GM19397 (cell line): ENCODE measurements around the gene LAMC1.

Experiments
- ATAC-seq: cut with Tn5 transposase; IDR thresholded peaks from one replicate; pipeline ENCODE4 v1.9.1; 2021; ENCODE audit warnings: mild to moderate bottlenecking, moderate library complexity; ENCODE audit not compliant: unreplicated experiment

The LAMC1 gene

DNA sequence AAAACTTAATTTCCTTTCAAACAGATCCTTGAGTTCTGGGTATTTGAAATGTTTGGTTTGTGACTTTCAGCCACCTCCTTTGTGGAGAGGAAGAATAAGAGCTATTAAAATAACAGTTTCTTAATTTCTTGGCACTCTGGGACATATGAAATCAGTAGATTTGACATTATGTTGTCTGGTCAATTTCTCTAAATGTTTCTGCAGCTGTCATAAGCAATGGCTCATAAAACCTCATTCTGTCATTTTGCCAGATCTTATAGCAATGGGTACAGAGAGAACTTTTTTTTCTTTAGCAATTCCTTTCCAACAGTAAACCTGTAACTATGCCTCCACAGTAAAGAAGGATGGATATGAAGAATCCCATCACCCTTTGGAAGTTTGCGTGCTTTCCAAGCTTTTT is 52.6 kb downstream of the LAMC1 start:
- no peak for ATAC-seq

DNA sequence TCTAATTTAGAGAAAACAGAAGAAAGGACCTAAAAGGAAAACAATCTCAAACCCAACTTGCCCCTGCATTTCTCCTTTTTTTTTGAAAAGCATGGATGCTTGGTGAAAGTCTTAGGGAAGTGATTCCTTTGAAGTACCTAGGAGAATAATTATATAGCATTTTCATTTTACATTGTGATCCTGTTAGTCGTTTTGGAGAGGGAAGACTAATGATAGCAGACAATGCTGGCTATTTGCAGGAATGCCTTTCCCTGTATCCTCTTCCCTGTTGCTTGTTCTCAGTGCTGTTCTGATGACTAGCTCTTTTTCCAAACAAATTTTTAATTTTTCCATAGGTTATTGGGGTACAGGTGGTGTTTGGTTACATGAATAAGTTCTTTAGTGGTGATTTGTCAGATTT is 53.9 kb downstream of the LAMC1 start:
- no peak for ATAC-seq

- no peak for ATAC-seq
These were observed 56.6 kb downstream of the LAMC1 start for GRCh38 chr1:183079712-183080388.

GRCh38 chr1:183080406-183080805 is 57.2 kb downstream of the LAMC1 start:
- no peak for ATAC-seq

DNA sequence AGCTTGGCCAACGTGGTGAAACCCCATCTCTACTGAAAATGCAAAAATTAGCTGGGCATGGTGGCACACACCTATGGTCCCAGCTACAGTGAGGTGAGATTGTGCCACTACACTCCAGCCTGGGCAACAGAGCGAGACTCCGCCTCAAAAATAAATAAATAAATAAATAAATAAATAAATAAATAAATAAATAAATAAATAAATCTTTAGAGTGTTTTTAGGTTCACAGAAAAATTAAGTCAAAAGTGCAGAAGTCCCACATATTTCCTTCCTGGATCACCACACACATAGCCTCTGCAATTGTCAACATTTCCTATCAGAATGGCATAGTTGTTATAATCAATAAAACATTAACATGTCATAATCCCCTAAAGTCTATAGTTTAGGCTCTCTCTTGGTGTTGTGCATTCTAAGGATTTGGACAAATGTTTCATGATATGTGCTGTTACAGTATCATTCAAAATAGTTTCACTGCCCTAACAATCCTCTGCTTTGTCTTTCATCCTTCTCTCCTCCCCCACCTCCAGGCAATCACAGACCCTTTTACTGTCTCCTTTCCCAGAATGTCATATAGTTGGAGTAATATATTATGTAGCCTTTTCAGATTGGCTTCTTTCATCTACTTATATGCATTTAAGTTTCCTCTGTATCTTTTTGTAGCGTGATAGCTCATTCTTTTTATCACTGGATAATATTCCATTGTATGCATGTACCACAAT is 58.3 kb downstream of the LAMC1 start:
- ATAC-seq: no peak

DNA sequence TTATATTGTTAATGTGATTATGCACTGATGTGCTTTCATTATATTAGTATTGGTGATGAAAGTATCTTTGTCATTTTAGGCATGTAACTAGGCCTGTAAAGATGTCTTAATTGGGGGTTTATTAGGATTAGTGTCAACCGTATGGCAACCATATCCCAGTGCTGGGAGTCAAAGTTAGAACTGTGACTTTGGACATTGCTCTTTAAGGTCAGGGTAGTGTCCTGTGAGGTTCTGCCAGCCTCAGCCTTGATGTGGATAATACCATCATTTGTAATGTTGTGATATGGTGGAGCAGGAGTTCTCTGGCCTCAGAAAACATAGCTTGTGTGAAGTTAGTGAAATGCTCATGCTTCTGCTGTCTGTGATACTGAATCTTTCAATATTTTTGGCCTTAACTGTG is 59.4 kb downstream of the LAMC1 start:
- no peak for ATAC-seq

GRCh38 chr1:183087001-183087400 is 63.8 kb downstream of the LAMC1 start:
- ATAC-seq: no peak

DNA sequence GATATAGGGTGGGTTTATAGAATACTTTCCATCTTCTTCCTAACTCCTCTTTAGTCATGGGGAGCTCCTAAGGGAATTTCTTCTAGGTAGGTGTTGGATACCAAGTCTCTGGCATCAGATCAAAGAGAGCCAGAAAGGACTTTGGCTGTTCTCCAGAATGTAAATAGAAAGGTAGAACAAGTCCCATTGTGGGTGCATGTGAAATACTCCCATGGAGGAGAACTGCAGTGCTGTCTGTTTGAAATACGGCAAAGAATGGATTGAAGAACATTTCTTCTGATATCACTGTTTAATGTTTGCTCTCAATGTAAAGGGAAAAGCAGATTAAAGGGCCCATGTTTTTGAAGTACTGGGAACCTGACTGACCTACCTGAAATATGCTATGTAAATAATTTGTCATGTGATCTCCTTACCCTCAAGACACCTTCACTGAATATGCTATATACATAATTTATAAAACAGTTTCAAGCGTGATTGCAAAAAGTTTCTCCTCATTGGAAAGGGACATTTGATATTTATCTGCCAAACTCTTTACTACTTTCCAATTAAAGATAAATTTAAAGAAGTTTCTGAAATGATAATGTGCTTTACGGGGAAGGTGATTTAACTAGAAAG is 65.9 kb downstream of the LAMC1 start:
- ATAC-seq: no peak

DNA sequence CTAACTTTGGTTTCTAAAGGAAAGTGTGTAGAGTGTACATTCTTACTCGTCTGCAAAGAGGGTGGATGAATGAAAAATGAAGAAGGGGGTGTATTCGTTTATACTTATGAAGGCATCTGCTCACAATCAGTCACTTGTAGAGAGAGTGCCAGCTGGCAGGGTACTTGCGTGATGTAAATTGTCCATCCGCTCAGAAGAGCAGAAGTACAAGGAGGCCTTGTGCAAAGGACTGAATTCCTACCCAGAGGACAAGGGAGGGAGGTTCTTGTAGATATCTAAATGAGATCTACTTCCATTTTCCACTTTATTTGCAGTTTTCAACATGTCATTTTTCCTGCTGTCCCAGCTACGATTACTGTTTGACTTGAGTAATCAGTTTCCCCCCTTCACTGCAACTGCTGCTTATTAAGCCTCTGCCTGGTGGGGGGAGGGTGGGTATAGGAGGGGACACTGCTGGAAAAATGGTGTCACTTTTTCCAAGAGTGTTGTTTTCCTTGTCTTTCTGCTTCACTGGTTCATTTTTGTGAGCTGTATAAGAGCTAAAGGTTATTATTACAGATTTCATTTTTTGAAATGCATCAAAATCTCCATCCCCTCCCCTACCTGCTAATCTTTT is 67.3 kb downstream of the LAMC1 start:
- no peak for ATAC-seq

DNA sequence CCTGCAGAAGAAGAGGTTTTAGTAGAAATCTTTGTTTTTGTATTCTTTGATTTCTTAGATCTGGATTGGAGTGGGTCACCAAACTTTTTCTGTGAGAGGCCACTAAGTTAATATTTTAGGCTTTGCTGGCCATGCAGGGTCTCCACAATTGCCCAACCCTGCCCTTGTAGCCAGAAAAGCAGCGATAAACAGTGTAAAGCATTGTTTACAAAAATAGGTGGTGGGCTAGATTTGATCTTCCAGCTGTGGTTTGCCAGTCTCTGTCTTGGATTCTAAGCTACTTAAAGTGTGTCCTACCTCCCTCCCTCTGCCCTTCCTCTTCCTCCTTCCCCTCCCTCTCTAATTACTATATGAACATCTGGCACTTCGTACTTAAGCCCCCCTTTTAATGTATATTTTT is 68.0 kb downstream of the LAMC1 start:
- ATAC-seq: no peak

- ATAC-seq: no peak
These were observed 69.1 kb downstream of the LAMC1 start for GRCh38 chr1:183092350-183092749.

DNA sequence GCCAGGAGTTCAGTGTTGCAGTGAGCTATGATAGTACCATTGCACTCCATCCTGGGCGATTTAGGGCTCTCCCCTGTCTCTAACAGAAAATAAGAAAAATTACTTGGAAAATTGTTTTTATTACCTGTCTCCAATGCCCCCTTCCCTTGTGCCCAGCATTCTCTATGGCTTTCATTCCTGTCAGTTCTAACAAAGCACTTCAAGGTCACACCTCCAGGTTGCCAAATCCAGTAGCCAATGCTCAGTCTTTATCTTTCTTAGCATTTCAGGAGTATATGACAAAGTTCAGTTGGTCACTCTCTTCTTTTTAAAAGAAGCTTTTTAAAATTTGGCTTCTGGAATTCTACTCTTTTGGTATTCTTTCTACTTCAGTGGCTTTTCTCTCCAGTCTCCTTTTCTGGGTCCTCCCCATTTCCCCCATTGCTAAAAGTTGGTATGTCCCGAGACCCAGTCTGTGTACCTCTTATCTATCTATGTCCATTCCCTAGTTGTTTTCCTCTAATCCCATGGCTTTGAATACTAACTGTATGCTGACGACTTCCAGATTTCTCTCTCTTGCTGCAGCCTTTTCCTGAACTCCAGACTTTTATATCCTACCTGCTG is 69.9 kb downstream of the LAMC1 start:
- no peak for ATAC-seq

DNA sequence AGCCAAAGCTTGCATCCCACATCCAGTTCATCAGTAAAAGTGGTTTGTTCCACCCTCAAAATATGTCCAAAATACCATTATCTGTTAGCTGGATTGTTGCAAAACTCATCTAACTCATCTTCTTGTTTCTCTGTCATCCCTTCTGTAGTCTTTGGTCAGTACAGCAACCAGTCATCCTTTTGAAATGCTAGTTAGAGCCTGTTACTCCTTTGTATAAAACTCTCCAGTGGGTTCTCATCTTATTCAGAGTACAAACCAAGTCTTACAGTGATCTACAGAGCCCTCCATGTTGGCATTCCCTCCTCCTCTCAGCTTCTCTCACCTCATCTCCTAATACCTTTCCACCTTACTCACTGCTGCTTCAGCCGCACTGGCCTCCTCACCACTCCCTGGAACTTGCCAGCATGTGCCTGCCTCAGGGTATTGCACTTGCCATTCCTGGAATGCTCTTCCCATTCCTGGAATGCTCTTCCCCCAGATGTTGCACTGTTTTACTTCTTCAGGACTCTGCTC is 70.6 kb downstream of the LAMC1 start:
- no peak for ATAC-seq

DNA sequence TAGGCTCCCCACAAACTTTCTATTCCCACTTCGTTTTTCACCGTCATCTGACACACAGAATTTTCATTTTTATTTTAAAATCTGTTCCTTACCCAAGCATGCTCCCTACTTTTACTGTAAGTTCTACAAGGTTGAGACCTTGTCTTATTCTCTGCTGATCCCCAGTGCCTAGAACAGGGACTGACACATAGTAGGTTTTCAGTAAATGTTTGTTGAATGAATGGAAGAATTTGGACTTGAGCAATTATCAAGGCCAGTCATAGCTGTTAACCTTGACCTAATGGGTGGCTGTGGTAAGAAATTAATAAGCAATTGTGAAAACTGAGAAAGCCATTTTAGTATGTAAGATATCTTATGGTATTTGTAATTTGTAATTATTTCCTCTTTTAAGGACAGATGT is 71.1 kb downstream of the LAMC1 start:
- no peak for ATAC-seq

DNA sequence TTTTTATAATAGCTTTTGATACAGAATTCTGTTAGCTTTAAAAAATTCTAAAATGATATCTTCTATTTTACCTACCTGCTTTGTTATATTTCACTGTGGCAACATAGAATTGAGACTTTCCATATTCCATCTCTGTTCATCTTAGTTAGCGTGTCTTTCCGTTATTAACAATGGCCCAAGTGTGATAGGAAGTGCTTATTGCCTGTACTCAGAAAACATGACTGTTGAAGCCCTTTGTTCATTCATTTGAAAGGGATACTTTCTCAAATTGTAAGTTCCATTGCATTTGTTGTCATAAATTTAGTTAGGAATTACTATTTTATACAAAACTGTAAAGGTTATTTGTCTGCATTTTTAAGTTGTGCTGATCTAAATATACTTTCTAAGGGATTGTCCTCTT is 73.1 kb downstream of the LAMC1 start:
- ATAC-seq: no peak

DNA sequence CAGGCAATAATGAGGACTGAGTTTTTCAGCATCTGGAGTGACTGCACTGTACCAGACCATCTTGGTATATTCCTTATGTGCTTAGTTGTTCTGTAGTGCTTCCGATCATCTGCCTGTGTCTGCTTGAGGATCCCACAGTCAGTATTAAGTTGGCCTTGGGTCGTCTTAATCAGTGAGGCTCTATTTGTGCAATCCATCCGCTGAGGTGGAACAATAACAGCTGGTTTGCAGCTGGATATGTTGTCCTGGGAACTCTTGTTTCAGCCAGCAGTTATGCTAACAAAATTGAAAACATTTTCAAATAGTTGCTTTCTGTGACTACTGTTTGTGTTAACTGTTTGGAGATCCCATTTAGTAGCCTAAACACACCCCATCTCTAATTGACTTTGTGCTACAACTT is 73.7 kb downstream of the LAMC1 start:
- no peak for ATAC-seq

- no peak for ATAC-seq
These were observed 74.3 kb downstream of the LAMC1 start for GRCh38 chr1:183097438-183098051.

DNA sequence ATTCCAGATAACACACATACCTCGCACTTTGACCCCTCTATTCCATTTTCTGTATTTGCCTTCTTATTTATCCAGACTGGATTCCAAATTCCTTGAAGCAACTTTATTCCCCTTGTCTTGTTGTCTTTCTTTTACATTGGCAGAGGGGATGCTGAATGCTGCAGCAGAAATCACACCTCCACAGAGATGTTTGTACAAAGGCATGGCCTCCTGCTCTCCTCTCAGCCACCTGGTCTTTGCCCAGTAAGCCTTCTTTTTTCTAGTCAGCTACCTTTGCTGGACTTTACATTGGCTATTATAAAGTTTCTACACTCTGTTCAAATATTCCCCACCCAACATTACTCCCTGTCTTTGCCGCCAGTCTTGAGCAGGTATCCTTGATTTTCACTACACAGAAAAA is 75.1 kb downstream of the LAMC1 start:
- ATAC-seq: no peak

- ATAC-seq: no peak
These were observed 77.2 kb downstream of the LAMC1 start for GRCh38 chr1:183100361-183100974.

DNA sequence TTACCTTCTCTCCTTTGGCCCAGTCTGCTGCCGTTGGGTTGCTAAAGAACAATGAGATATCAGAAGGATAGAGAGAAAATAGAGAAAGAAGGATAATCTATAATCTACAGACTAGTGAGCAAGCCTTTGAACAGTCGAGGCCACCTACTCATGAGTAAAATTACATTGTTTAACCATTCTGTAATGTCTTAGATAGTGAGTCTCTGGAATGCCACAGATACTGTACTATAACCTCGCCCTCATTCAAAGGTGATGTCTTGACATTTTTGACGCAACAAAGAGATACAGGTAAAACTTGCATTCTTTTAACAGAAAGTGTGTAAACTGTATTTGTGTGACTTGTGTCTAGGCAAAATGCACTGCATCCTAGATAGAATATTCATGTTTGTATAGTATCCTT is 77.9 kb downstream of the LAMC1 start:
- ATAC-seq: no peak
